NCI-H345 treated with DMSO at 0.1 percent for 48 hours (cell line): Measurements from ENCODE around the gene PRKCA.

Experiments used
- DNase-seq: peaks from one replicate; lab custom pipeline; 2025; ENCODE audit not compliant: unreplicated experiment; lab: John Stamatoyannopoulos, UW

PRKCA gene

DNA sequence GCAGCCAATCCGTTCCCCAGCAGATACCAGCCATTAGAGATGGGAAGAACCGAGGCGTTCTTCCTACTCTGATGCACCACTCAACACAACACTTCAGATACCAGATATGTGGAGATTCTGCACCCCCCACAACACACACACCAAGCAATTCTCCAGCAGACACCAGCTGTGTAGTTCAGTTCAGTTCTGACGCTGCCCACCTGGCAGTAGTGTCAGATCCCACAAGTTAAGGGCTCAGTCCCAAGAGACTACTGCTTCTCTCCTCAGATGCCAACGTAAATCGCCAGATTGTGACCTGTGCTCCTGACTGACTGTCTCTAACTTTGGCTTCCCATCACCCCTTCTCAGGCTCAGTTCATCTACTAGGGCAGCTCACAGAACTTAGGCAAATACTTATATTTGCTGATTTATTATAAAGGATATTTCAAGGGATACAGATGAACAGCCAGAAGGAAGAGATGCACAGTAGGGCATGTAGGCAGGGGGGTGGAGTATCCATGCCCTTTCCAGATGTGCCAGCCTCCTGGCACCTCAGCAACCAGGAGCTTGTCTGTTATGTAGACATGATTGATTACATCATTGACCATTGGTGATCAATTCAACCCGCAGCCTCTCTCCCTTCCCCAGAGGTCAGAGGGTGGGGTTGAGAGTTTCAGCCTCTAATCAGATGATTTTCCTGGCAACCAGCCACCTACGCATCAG is 110.6 kb downstream of the PRKCA start:
- no peak for DNase-seq

- DNase-seq: no peak
These were observed 111.4 kb downstream of the PRKCA start for GRCh38 chr17:66413559-66414520.

- no peak for DNase-seq
These were observed 112.3 kb downstream of the PRKCA start for GRCh38 chr17:66414561-66415175.

GRCh38 chr17:66415366-66416206 is 113.2 kb downstream of the PRKCA start:
- DNase-seq: no peak

- peak; percentile 6 for DNase-seq
These were observed 114.0 kb downstream of the PRKCA start for GRCh38 chr17:66416207-66416940.

- peak; percentile 87 for DNase-seq
These were observed 114.9 kb downstream of the PRKCA start for GRCh38 chr17:66417300-66417719.

DNA sequence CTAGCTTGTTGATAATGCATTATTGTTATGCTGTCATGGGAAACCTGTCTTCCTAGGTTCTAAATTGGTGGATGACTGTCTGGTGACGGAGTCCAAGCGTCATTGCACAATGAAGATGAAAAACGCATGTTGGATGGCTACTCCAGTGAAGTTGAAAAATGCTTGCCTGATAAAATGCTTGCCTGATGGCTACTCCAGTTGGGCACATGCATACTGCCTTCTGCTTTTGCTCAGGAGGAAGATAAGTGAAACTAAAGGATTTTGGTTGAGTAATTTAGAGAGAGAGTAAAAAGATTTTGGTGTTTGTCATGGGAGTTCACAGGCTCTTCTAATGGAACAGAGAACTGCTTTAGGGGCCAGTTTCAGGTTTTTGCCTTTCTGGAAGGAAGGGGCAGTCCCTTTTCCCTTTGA is 118.6 kb downstream of the PRKCA start:
- DNase-seq: no peak

- DNase-seq: no peak
These were observed 119.8 kb downstream of the PRKCA start for GRCh38 chr17:66422186-66422585.

- no peak for DNase-seq
These were observed 120.9 kb downstream of the PRKCA start for GRCh38 chr17:66423056-66423955.

DNA sequence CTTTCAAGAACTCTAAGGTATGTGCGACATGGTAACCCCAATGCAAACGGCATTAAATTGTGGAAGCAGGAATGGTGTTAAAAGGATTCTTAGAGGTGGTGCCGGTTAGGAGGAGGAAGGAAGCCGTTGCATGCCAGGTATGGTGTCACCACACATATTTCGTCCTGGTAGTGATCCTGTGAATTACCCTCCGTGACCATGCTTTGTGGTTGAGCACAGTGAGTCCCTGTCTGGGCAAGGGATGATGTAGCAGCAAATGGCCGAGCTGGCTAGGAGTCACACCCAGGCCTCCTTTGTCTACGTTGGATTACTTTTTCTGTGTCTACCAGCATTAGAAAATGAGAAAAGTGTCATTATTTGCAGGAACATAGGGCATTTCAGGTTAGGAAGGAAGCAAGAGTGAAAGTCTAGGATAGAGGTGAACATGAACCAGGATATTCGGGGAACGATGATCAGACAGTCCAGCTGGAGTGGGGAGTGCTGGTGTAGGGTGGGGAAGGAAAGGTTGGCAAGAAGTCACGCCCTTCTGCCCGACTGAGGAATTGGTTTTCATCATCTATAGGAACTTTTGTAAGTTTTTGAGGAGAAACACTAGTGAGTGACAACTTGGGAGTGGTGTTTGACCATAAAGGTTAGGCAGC is 123.5 kb downstream of the PRKCA start:
- no peak for DNase-seq

DNA sequence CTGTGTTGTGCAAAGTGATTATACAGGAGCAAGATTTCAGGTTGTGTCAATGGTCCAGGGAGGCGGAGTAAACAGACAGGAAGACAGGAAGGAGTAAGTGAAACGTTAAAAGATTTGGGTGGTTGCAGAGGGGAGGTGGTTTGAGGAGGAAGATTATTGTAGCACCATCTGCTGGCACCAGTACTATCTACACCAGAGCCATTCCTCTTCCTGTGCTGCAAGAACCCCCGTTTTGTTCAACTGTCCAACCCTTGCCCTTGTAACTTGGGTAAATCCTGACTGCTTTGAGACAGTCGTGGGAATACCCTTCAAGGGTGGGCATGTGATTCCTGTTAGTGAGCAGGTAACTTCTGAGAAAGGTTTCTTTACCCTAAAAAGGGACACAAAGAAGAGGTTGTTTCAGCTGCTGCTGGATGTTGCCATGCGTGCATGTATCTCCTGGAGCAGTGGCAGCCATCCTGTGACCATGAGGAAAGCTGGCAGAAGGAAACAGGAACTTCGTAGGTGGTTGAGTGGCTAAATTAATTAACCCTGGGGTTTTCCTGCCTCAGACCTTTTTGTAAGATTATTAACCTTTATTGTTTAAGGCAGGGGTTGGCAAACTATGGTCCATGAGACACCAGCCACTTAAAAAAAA is 124.1 kb downstream of the PRKCA start:
- no peak for DNase-seq

DNA sequence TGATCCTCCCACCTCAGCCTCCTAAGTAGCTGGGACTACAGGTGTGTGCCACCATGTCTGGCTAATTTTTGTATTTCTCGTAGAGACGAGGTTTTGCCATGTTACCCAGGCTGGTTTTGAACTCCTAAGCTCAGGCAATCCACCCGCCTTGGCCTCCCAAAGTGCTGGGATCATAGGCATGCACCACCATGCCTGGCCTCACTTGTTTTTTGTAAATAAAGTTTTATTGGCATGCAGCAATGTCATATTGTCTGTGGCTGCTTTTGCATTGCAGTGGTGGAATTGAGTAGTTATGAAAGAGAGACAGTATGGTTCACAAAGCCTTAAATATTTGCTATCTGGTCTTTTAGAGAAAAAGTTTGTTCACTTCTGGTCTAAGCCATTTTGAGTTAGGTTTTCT is 124.7 kb downstream of the PRKCA start:
- no peak for DNase-seq

- no peak for DNase-seq
These were observed 127.3 kb downstream of the PRKCA start for GRCh38 chr17:66429680-66430079.

DNA sequence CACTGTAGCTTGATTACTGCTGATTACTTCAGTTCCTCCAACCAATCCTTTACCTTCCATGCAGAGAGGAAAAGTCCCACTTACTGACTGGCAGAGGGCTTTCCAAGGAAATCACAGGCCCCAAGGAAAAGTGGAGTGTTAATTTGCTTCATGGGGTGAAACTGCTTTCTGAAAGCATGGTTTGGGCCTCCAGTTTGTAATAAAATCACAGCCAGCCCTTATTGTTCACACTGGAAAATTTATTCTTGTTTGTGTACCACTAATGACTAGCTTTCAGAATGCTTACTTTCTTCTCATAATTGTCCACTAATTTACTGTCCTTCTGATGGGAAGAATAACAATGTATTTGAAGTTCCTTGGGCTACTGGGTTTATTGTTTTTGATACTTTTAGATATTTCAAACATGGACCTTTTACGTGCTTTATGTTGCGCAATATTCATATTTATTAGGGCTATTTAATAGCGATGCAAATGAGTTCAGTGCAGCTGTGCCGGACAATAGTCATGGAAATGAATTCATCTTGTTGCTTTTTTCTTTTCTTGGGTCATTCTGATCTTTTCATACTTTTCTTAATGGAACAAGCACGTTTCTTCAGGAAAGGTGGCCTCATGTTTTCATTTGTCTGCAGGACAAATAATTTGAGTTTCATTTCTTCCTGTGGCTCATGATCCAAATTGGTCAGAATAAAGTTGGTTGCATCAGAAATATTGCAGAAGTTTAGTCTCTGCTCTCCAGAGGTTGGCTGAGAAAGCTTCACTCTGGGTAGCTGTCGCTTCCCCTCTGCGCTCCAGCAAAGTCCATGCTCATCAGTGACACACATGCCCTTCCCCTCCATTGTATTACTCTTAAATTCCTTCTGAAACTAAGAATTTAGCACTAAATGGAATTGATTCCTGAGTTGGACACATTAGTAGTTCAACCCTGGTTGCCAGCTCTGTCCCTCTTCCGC is 128.7 kb downstream of the PRKCA start:
- no peak for DNase-seq

DNA sequence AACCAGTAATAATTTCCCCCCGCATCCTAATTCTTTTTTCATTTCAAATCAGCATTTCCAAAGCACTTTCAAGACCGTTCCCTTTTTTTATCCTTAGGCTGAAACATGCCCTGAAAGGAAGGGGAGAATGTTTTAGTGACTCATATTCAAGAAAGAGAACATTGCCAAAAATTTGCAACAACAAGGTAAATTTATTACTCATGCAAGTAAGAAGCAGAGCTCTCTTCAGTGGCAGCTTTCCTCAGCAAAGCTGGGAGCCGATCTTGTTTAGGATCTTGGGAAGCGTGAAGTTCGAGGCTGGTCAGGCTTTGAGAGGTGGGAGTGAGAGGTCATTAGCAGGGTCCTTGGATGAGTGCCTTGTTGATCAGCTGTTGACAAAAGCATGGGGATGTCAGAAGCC is 129.5 kb downstream of the PRKCA start:
- no peak for DNase-seq

DNA sequence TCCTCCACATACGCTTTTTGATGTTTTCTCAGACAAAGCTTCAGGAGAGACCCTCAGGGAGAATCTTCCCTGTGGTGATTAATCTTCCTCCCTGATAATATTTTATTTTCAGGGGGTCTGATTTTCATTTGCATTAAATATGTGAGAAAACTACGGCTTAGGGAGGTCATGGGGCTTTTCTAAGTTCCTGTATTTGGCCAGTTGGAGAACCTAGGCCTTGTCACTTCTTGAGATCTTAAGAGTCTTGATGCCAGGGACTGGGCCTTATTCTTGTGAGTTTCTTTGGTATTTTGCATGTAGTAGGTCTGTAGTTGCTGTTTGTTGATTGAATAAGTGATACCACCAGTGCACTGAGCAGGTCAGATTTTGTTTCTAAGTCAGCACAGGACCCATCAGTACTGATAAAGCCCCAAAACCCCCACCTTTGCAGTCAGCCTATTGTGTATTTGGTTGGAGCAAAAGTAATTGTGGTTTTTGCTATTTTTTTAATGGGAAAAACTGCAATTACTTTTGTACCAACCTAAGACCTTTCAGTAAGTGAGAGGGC is 130.1 kb downstream of the PRKCA start:
- no peak for DNase-seq
